Measurements from ENCODE around the gene RASSF5. TPM values are rescaled to one million over a fixed set of nuclear protein-coding genes. Genes with fewer than 3 reads are reported as not detected.
"Not testable (repeated sequence)": the region's sequence is repeated elsewhere in the genome, so short reads cannot be mapped to it uniquely, and the experiment has no call there.

RASSF5 gene
- total RNA-seq, 1 experiment from 2014 or later: 0.75 TPM

DNA sequence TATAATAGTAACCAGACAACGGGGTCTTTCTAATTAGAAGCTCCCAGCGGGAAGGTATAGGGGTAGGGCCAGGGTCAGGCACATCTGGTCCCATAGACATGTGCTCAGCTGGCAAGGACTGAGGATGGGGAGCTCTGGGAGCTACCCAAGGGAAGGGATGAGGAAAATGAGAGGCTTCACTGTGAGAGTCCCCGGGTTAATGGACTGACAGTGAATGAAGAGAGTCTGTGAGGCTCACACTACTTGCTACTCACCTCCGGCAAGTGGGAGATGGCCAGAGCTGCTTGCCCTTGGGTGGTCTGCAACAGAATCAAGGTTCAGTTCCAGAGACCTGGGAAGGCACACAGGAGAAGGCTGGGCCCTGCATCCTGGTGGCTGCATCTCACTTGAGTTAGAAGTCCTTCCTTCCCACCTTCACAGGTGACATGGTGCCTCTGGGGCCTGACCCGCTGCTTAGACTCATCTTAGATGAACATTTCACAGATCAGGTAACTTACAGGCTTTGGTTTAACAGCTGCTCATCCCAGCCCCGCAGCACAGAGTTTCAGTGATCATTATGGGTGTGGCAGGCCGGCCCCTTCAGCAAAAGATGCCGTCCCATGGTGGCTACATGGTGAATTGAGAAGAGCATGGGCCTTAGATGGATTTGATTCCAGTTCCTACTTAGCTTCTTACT lies 73.2 kb downstream of the RASSF5 start:
- H3K27me3 ChIP-seq (replicated peaks; ENCODE audit: insufficient read depth, low read depth, low read length, poor library complexity): no peaks in the 10 kb centered on the region
- POLR2A ChIA-PET (ENCODE audit: low non-redundant PET): no interaction called here
- no peak overlapping the region for H3K4me3 ChIP-seq (ENCODE audit: low read depth, low read length, poor library complexity, severe bottlenecking)
- CTCF ChIA-PET: interaction anchor here (0.6 kb wide), 1 partner anchor 36 kb away, joined by 3 read pairs; no protein-coding TSS in a partner anchor
- H3K4me1 ChIP-seq (ENCODE audit: insufficient read depth, low read length, poor library complexity, severe bottlenecking): peaks cover 9% of the 10 kb centered on the region
- H3K36me3 ChIP-seq (ENCODE audit: insufficient read depth, low read length, poor library complexity, severe bottlenecking): no peaks in the 10 kb centered on the region
- intact Hi-C loops (cut with micrococcal nuclease; ENCODE audit: unreplicated experiment): no loop called here
- no peak overlapping the region for H3K27ac ChIP-seq (ENCODE audit: low read depth, low read length, poor library complexity, severe bottlenecking)
- no TSS peak for BruUV-seq (replicated peaks)
- no peak for TF ChIP-seq EZH2 (IDR thresholded peaks at IDR 0.05; ENCODE audit: borderline replicate concordance, low read depth, low read length, poor library complexity, severe bottlenecking)
- TF ChIP-seq, protein P1, sequence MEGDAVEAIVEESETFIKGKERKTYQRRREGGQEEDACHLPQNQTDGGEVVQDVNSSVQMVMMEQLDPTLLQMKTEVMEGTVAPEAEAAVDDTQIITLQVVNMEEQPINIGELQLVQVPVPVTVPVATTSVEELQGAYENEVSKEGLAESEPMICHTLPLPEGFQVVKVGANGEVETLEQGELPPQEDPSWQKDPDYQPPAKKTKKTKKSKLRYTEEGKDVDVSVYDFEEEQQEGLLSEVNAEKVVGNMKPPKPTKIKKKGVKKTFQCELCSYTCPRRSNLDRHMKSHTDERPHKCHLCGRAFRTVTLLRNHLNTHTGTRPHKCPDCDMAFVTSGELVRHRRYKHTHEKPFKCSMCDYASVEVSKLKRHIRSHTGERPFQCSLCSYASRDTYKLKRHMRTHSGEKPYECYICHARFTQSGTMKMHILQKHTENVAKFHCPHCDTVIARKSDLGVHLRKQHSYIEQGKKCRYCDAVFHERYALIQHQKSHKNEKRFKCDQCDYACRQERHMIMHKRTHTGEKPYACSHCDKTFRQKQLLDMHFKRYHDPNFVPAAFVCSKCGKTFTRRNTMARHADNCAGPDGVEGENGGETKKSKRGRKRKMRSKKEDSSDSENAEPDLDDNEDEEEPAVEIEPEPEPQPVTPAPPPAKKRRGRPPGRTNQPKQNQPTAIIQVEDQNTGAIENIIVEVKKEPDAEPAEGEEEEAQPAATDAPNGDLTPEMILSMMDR (conservative IDR thresholded peaks at IDR 0.05; ENCODE audit: low read depth, low read length): no peak
- H3K9me3 ChIP-seq (ENCODE audit: low read depth, low read length, poor library complexity, severe bottlenecking): no peaks in the 10 kb centered on the region
- no peak for DNase-seq (ENCODE audit: low spot score)

GRCh38 chr1:206581114-206581497 lies 73.8 kb downstream of the RASSF5 start:
- H3K27me3 ChIP-seq (replicated peaks; ENCODE audit: insufficient read depth, low read depth, low read length, poor library complexity); H3K4me3 ChIP-seq (ENCODE audit: low read depth, low read length, poor library complexity, severe bottlenecking); DNase-seq (ENCODE audit: low spot score); H3K4me1 ChIP-seq (ENCODE audit: insufficient read depth, low read length, poor library complexity, severe bottlenecking); H3K9me3 ChIP-seq (ENCODE audit: low read depth, low read length, poor library complexity, severe bottlenecking); H3K36me3 ChIP-seq (ENCODE audit: insufficient read depth, low read length, poor library complexity, severe bottlenecking); intact Hi-C loops (cut with micrococcal nuclease; ENCODE audit: unreplicated experiment); POLR2A ChIA-PET (ENCODE audit: low non-redundant PET); H3K27ac ChIP-seq (ENCODE audit: low read depth, low read length, poor library complexity, severe bottlenecking); BruUV-seq (replicated peaks): not testable (repeated sequence)
- CTCF ChIA-PET: interaction anchor here (1.2 kb wide), 1 partner anchor 91 kb away, joined by 4 read pairs; no protein-coding TSS in a partner anchor

- no peaks in the 10 kb centered on the region for H3K36me3 ChIP-seq (ENCODE audit: insufficient read depth, low read length, poor library complexity, severe bottlenecking)
- no peak for TF ChIP-seq EZH2 (IDR thresholded peaks at IDR 0.05; ENCODE audit: borderline replicate concordance, low read depth, low read length, poor library complexity, severe bottlenecking)
- TF ChIP-seq, protein P1 (conservative IDR thresholded peaks at IDR 0.05; ENCODE audit: low read depth, low read length): no peak
- intact Hi-C loops (cut with micrococcal nuclease; ENCODE audit: unreplicated experiment): no loop called here
- H3K9me3 ChIP-seq (ENCODE audit: low read depth, low read length, poor library complexity, severe bottlenecking): no peaks in the 10 kb centered on the region
- no peak overlapping the region for H3K4me3 ChIP-seq (ENCODE audit: low read depth, low read length, poor library complexity, severe bottlenecking)
- ChIA-PET CTCF (interaction anchor here (0.6 to 1.2 kb wide), 2 partner anchors 18 to 91 kb away, joined by 3 to 4 read pairs; no protein-coding TSS in a partner anchor), POLR2A (ENCODE audit: low non-redundant PET) (no interaction called here)
- BruUV-seq (replicated peaks): no TSS peak
- DNase-seq (ENCODE audit: low spot score): no peak
- H3K27me3 ChIP-seq (replicated peaks; ENCODE audit: insufficient read depth, low read depth, low read length, poor library complexity): no peaks in the 10 kb centered on the region
- H3K4me1 ChIP-seq (ENCODE audit: insufficient read depth, low read length, poor library complexity, severe bottlenecking): no peaks in the 10 kb centered on the region
- no peak overlapping the region for H3K27ac ChIP-seq (ENCODE audit: low read depth, low read length, poor library complexity, severe bottlenecking)
These were observed 74.2 kb downstream of the RASSF5 start for GRCh38 chr1:206581571-206581981.

DNA sequence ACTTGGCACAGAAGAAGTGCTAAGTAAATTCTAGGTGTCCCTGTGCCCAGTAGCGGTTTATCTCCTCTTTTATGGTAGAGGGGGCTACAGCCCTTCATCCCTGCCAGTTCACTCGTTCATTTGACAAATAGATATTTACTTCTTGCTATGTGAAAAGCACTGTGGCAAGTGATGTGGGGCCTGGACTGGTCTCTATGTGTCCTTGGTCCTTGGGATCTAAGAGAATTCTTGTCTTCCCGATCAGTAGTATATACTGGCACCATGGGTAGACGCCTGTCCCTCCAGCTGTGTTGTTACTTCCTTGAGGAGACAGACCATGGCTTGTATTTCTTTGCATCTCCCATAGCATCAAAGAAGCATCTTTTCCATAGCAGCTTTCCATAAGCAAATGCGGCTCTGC lies 75.2 kb downstream of the RASSF5 start:
- no TSS peak for BruUV-seq (replicated peaks)
- POLR2A ChIA-PET (ENCODE audit: low non-redundant PET): no interaction called here
- DNase-seq (ENCODE audit: low spot score): no peak
- intact Hi-C loops (cut with micrococcal nuclease; ENCODE audit: unreplicated experiment): loop anchor here (2.0 kb wide), 1 partner anchor 38 kb away; no protein-coding TSS in a partner anchor
- no peak for TF ChIP-seq EZH2 (IDR thresholded peaks at IDR 0.05; ENCODE audit: borderline replicate concordance, low read depth, low read length, poor library complexity, severe bottlenecking)
- TF ChIP-seq, protein P1 (conservative IDR thresholded peaks at IDR 0.05; ENCODE audit: low read depth, low read length): no peak
- no peaks in the 10 kb centered on the region for H3K9me3 ChIP-seq (ENCODE audit: low read depth, low read length, poor library complexity, severe bottlenecking)
- H3K4me3 ChIP-seq (ENCODE audit: low read depth, low read length, poor library complexity, severe bottlenecking): no peak overlapping the region
- CTCF ChIA-PET: no interaction called here
- no peaks in the 10 kb centered on the region for H3K36me3 ChIP-seq (ENCODE audit: insufficient read depth, low read length, poor library complexity, severe bottlenecking)
- no peaks in the 10 kb centered on the region for H3K4me1 ChIP-seq (ENCODE audit: insufficient read depth, low read length, poor library complexity, severe bottlenecking)
- H3K27me3 ChIP-seq (replicated peaks; ENCODE audit: insufficient read depth, low read depth, low read length, poor library complexity): no peaks in the 10 kb centered on the region
- H3K27ac ChIP-seq (ENCODE audit: low read depth, low read length, poor library complexity, severe bottlenecking): no peak overlapping the region

Data from A673 (cell line).